SK-N-SH (cell line): ENCODE measurements around the gene SRMS.

Experiments
- CTCF ChIP-seq: fragments of 200-600 bp; sonication (generic); IDR thresholded peaks from 2 replicates; pipeline ENCODE4 v1.6.1; 2017; ENCODE audit warnings: antibody characterized with exemption, mild to moderate bottlenecking, moderate library complexity
- POLR2AphosphoS5 ChIP-seq: IDR thresholded peaks from 2 replicates; pipeline ENCODE4 v1.6.1; 2012; ENCODE audit warnings: low read depth, low read length
- RAD21 ChIP-seq: IDR thresholded peaks from 2 replicates; pipeline ENCODE4 v1.6.1; 2012; ENCODE audit warnings: mild to moderate bottlenecking, low read length
- RFX5 ChIP-seq: IDR thresholded peaks from 2 replicates; pipeline ENCODE4 v1.6.1; 2012; ENCODE audit warnings: mild to moderate bottlenecking, improper control_type of control experiment, low read length

GRCh38 chr20:63574156-63574828 is 26.7 kb upstream of the SRMS start, which contains the start of gene HELZ2:
- TF ChIP-seq POLR2AphosphoS5 (peak; percentile 52), CTCF (no peak), RFX5 (no peak), RAD21 (no peak)
